Left lobe of liver (tissue), 2 donors: Measurements from ENCODE around the gene NR2F1-AS1. TPM values are rescaled to one million over a fixed set of nuclear protein-coding genes. Genes with fewer than 3 reads are reported as not detected.
"Not testable (repeated sequence)": the region's sequence is repeated elsewhere in the genome, so short reads cannot be mapped to it uniquely, and the experiment has no call there.

Source experiments
- ATAC-seq: fragments of 200-7000 bp; cut with Tn5 transposase; one replicate; pipeline ENCODE4 v1.9.1; 2020; ENCODE audit warnings: mild to moderate bottlenecking, moderate library complexity
- DNase-seq: peaks from one replicate; pipeline ENCODE4 v3.0.0-alpha.2; 2020; ENCODE audit warnings: low spot score
- total RNA-seq: library from RNA; stranded (reverse); gene quantifications from one replicate; pipeline ENCODE4 v1.2.1, GENCODE V29; 2021
- donor health status: DM: no; HTN: no; CAD: no; lungs with moderate emphysema.
- donor health status: DM: no; HTN: yes; CAD: no.

The NR2F1-AS1 gene
- total RNA-seq, 1 donor from 2014 or later = 1.8 TPM

GRCh38 chr5:93402451-93402850, 178.6 kb downstream of the NR2F1-AS1 start:
- no peak for ATAC-seq

DNA sequence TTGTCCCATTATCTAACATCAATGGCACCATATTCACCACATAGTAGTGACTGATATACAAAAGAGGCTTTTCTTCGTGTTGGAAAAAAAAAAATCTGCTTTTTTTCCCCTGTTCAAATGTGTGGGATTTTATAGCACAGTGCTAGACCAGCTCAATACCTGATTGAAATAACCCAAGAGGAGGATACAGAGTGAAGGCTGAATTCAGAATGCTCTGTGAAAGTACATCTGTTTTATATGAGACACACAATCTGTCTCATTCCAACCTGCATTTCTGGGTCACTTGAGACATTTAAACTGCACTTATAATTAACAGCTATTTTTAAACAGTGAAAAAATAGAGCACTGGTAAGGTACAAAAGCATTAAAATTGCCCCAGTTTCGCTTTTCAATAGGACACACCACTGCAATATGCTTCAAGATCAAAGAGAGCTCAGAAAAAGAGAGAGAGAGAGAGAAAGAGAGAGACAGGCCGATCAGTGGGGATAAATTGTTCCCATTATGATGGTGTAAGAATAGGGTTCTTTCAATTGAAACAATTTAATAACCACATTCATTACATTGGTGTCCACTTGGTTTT, 179.3 kb downstream of the NR2F1-AS1 start:
- ATAC-seq (no peak), DNase-seq (no peak)

More at GRCh38 chr5:93402451-93402850, 178.6 kb downstream of the NR2F1-AS1 start:
- DNase-seq = no peak

DNA sequence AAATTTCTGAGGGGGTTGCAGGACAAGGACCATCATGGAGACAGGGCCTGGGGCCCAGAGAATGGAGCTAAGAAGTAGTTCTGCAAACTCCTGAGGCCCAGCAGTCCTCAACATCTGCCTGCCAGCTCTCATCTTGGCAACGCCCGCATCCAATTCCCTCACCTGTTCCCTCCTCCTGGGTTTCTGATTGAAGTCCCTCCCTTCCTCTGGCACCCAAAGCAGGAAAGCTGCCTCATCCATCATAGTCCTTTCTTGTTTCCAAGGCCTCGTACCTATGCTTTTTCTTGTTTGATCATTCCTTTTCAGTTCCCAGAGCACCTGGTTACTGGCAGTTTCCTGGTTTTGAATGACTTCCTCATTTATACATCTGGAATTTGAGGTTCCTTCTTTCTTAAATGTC, 181.3 kb downstream of the NR2F1-AS1 start:
- DNase-seq = no peak
- ATAC-seq = no peak

- ATAC-seq (no peak), DNase-seq (no peak)
Measured at GRCh38 chr5:93395971-93396379, 185.0 kb downstream of the NR2F1-AS1 start.

DNA sequence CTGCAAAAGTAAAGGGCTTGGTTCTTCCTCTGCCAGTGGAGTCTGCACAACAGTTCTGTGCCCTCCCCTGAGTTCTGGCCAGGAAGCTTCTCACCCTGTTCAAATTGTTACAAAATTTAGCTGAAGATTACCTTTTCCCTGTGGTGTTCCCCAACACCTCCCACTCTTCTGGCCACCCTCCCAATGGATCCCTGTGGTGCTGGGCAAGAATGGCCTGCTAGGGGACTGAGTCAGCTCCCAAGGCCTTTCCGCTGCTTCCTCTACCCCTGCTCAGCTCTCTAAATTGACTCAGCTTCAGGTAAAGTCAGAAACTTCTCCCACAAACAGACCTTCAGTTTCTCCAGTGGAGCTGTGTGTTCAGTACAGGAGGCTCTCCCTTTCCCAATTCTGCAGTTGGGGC, 186.0 kb downstream of the NR2F1-AS1 start:
- ATAC-seq = no peak

DNA sequence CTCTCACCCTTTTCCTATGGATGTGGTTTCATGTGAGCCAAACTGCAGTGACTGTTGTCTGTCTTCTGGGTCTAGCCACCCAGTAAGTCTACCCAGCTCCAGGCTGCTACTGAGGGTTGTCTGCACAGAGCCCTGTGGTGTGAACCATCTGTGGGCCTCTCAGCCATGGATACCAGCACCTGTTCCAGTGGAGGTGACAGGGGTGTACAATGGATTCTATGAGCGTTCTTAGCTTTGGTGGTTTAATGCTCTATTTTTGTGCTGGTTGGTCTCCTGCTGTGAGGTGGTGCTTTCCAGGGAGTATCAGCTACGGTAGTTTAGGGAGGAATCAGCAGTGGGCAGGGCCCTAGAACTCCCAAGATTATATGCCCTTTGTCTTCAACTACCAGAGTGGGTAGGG, 186.7 kb downstream of the NR2F1-AS1 start:
- DNase-seq (no peak), ATAC-seq (no peak)

More for the DNA sequence above, 186.0 kb downstream of the NR2F1-AS1 start:
- DNase-seq = no peak

DNA sequence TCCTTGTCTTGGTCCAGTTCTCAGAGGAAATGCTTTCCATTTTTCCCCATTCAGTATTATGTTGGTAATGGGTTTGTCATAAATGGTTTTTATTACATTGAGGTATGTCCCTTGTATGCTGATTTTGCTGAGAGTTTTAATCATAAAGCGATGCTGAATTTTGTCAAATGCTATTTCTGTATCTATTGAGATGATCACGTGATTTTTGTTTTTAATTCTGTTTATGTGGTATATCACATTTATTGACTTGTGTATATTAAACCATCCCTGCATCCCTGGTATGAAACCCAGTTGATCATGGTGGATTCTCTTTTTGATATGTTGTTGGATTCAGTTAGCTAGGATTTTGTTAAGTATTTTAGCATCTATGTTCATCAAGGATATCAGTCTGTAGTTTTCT, 189.8 kb downstream of the NR2F1-AS1 start:
- not testable (repeated sequence) for DNase-seq

DNA sequence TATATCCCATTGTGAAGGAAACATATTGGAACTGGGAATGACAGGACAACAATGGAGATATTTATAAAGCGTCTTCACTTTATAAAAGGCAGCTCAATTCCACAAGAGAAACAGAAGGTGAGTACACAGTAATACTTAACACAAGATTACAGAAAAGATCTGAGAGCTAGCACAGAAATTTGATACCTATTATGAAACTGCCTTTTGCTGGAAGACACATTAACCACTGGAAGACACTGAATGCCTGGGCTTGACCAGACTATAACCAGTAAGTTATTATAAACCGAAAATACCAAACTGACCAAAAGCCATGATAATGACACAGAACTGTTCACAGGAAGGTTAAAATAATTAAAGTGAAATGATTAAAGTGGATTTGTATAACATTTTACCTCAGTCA, 195.4 kb downstream of the NR2F1-AS1 start:
- no peak for DNase-seq
- ATAC-seq = no peak

More for the DNA sequence above, 189.8 kb downstream of the NR2F1-AS1 start:
- ATAC-seq = not testable (repeated sequence)

- no peak for ATAC-seq
- DNase-seq = no peak
Measured at GRCh38 chr5:93384995-93385394, 196.0 kb downstream of the NR2F1-AS1 start.

- ATAC-seq (no peak), DNase-seq (no peak)
Measured at GRCh38 chr5:93384026-93384425, 197.0 kb downstream of the NR2F1-AS1 start.

DNA sequence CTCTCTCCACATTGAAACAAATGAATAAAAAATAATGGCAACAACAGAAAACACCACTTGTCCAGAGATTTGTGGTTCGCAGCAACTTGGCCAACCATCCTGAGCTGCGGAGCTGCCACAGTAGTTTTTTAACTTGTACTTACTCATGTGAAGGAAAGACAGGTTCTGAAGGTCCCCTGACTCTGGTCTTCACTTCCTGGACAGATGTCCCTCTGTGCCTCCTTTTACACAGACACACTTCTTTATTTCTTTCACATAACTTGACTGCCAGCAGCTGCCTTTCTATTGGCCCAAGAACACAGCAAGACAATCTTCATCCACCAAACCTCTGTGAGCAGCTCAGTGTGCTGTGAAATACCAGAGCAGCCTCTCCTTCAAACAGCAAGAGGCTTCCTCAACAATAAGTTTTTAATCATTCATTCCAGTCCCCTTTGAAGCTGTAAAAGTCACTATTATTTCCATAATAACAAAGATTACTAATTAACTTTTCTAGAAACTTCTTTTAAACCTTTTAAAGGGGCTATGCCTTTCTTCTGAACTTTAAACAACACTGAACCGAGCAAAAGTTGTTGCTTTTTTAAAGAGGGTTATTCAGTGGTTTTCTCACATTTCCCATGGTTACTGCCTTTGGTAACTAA, 198.7 kb downstream of the NR2F1-AS1 start:
- no peak for DNase-seq
- no peak for ATAC-seq

DNA sequence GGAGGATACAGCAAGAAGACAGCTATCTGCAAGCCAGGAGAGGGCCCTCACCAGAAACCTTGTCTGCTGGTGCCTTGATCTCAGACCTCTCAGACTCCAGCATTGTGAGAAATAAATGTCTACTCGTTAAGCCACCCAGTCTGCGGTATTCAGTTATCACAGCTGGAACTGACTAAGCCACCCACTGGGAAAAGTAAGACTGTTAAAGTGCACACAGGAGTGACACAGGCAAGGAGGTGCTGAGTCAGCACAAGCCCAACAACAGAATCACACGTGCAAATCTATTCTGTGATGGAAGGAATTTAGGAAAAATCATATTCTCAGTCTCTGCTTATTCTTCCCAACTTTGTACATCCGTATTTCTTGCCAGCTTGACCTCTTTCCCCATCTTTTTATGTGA, 200.0 kb downstream of the NR2F1-AS1 start:
- no peak for ATAC-seq
- DNase-seq = no peak

DNA sequence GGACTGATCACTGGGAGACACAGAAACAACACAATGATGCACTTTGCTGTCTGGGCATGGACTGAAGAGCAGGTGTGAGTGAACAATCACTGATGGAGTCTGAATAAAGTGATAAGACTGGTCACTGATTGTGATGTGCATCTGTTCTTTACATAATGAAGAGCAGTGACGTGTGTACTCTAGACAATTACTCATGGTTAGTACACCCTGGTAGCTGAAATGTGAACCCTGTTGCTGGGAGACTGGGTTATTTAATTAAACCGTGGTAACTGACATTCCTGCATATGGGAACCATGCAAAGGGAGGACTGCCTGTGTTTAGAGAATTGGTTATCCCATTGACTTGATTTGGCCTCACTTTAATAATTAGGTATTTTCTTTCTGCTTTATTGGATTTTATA, 202.9 kb downstream of the NR2F1-AS1 start:
- no peak for DNase-seq
- ATAC-seq = no peak

DNA sequence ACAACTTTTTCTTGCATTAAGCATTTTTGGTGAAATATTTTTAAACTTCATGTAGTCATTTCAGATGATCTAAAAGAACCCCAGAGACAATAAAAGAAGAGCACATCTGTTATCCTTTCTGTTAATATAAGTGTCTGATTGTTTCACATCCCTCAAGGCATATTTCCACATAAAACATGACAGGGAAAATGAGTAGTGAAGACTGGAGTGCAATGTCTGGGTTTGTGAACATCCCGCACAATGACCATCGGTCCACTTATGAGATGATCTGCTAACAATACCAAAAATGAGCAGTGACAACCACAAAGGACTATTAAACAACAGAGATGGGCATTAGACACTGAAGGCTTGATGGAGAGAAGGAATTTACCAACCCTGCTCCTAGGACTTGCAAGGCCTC, 209.1 kb downstream of the NR2F1-AS1 start:
- no peak for DNase-seq
- no peak for ATAC-seq

GRCh38 chr5:93364378-93364777, 216.6 kb downstream of the NR2F1-AS1 start:
- ATAC-seq = no peak
- no peak for DNase-seq

DNA sequence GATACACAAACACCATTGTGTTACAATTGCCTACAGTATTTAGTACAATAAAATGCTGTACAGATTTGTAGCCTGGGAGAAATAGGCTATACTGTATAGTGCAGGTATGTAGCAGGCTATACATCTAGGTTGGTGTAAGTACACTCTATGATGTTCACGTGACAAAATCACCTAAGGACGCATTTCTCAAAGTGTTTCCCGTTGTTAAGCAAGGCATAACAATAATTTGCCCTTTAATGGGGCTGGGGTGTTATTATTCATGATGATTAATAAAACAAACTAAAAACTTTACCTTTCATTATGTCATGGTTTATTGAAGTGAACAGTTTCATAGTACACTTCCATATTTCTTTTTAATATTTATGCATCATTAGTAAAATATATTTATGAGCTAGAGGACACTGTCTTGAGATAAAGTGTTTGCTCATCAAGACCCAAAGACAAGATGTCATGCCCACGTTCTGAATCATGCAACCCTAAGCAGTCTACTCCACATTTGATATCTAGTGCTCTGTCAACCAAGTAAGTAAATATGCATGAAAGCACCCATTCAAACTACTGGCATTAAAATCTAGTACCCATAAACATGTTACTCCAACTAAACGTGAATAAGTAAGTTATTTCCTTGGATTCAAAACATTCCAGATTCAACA, 220.5 kb downstream of the NR2F1-AS1 start:
- no peak for DNase-seq
- no peak for ATAC-seq

DNA sequence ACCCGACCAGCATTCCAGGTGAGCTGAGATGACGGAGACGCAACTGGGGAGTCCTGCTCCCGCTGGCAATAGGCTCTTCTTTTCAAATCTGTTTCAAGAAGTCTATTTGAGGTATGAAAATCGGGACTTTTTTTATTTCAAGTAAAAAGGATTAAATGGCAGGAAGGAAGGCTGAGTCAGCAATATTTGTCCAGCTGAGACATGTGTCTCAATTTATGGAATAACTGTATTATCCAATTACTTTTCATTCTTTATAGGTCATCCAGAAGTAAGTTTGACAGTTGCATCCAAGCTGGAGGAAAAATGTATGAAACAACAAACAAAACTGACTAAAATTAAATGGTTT, 221.1 kb downstream of the NR2F1-AS1 start:
- ATAC-seq (no peak), DNase-seq (no peak)

Other genes starting within 250 kb of the NR2F1-AS1 start
- 10.2 TPM for gene NR2F1, start 2.0 kb upstream of the NR2F1-AS1 start, total RNA-seq
- 0.38 TPM for gene POU5F2, start 160.4 kb upstream of the NR2F1-AS1 start, total RNA-seq